Rectal smooth muscle tissue (tissue), 1 donor: Measurements from ENCODE around the gene CDH15.

Experiments used
- H3K27ac ChIP-seq: one replicate; pipeline ENCODE4 v1.7.0; 2013; ENCODE audit warnings: low read depth, low read length, inconsistent platforms
- H3K27me3 ChIP-seq: one replicate; pipeline ENCODE4 v1.7.0; 2013; ENCODE audit warnings: low read length; ENCODE audit not compliant: control insufficient read depth, insufficient read depth
- H3K36me3 ChIP-seq: one replicate; pipeline ENCODE4 v1.7.0; 2013; ENCODE audit warnings: low read length; ENCODE audit not compliant: control insufficient read depth, insufficient read depth
- H3K4me1 ChIP-seq: one replicate; pipeline ENCODE4 v1.7.0; 2013; ENCODE audit warnings: low read length; ENCODE audit not compliant: control insufficient read depth, insufficient read depth
- H3K4me3 ChIP-seq: one replicate; pipeline ENCODE4 v1.7.0; 2013; ENCODE audit warnings: low read length
- H3K9ac ChIP-seq: one replicate; pipeline ENCODE4 v1.7.0; 2013; ENCODE audit warnings: low read length

CDH15 gene

DNA sequence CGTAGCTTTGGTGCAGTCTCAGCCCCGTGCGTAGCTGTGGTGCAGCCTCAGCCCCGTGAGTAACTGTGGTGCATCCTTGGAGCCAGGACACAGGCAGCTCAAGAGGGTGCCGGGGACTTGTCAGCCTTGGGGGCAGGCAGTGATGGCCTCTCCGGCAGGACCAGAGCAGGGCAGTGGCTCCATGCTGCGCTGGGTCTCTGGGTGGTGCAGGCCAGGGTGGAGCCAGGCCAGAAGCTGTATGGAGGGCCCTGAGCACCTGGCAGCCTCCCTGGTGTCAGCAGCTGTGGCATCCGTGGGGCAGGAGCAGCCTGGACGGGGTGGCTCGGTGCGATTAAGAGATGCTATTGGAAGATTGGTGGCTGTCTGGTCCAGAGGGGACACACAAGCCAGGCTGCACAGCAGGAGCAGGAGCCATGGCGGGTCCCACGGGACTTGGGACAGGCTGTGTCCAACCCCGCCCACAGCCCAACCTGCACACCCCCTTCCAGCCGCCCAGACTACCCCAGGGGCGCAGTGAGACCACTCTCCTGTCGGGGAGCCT lies 28.3 kb upstream of the CDH15 start:
- Histone ChIP-seq H3K27me3 (no peaks in the 10 kb centered on the region), H3K4me3 (no peak overlapping the region), H3K27ac (no peak overlapping the region), H3K4me1 (no peaks in the 10 kb centered on the region), H3K36me3 (peaks cover 22% of the 10 kb centered on the region), H3K9ac (no peak overlapping the region)

DNA sequence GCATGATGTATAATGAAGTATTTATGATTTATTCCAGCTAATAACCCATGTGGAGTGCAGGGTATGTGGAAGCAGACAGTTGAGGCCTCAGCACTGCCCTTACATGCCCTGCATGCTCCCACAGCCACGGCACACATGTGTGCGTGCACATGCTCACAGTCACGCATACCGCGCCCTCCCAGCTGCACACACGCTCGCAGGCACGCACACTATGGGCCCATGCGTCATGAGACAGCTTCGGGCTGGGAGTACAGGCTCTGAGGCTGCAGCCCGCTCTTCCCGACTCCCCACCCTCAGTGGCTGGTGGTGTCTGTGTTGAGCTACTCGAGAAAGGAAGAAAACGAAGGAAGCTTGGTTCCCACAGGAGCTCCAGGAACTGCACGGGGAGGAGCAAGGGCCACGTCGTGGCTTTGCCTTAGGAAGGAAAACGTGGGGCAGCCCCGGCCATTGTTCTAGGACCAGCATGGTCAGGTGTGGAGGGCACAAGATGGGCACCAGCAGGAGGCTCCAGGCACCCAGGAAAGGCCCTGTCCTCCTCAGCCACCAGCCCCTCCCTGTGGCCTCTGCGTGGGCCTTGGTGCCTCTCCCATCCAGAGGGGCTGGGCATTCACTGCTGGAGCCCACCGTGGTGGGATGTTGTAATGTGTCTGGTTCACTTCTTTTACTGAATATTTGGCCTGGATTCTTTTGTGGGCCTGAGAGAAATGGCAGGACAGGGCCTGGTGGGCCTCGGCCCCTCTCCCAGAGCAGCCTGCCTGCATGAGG lies 27.5 kb upstream of the CDH15 start:
- H3K4me3 ChIP-seq = no peak overlapping the region
- H3K36me3 ChIP-seq = peaks cover 22% of the 10 kb centered on the region
- no peak overlapping the region for H3K27ac ChIP-seq

DNA sequence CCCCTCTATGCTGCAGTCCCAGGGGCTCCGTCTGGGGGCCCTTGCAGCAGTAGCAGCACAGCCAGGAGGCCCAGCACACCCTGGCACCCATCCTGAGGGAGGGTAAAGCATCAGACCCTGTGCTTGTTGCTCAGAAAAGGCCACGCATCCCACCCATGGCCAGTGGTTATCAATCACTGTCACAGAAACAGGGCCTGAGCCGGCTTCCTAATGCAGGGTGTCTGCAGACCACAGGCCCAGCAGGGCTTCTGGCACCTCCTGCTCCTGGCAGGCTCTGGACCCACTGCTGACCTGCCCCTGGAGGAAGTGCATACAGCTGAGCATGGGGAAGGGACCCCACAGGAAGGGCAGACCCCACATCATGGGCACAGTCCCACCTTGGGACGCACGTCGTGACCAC lies 26.9 kb upstream of the CDH15 start:
- Histone ChIP-seq H3K27ac (no peak overlapping the region), H3K9ac (no peak overlapping the region), H3K36me3 (peaks cover 22% of the 10 kb centered on the region), H3K4me1 (no peaks in the 10 kb centered on the region), H3K27me3 (no peaks in the 10 kb centered on the region), H3K4me3 (no peak overlapping the region)

More for the DNA sequence above, 27.5 kb upstream of the CDH15 start:
- no peak overlapping the region for H3K9ac ChIP-seq
- no peaks in the 10 kb centered on the region for H3K4me1 ChIP-seq
- no peaks in the 10 kb centered on the region for H3K27me3 ChIP-seq

DNA sequence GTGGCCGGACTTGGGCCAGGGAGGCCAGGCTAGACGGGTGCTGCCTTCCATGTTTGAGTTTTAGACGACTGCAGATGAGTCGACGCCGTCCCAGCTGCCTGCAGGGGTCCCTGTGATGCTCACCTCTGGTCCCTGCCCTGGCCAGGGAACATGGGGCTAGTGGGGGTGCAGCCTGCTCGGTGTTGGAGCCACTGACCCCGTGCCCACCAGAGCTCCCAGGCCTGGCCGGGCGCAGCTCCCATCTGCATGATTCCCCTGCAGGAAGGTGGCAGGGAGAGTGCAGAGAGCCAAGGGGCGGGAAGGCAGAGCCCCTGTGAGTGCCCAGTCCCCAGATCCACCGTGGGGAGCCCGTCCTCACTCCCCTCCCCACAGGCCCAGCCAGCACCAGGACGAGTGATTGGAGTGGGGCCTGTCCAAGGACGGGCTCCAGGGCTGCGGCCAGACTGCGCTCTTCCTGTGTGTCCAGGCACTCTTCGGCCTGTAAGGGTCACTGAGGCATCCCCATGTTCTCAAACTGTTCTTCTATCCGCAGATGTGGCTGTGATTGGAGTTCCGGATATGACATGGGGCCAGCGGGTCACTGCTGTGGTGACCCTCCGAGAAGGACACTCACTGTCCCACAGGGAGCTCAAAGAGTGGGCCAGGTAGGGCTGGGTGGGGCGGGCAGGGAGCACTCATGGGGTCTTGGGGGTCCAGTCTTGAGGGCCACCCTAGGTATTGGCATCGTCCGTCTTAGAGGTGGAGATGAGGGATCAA lies 26.0 kb upstream of the CDH15 start:
- Histone ChIP-seq H3K27ac (no peak overlapping the region), H3K9ac (no peak overlapping the region), H3K4me1 (no peaks in the 10 kb centered on the region), H3K4me3 (no peak overlapping the region), H3K36me3 (peaks cover 27% of the 10 kb centered on the region), H3K27me3 (no peaks in the 10 kb centered on the region)

DNA sequence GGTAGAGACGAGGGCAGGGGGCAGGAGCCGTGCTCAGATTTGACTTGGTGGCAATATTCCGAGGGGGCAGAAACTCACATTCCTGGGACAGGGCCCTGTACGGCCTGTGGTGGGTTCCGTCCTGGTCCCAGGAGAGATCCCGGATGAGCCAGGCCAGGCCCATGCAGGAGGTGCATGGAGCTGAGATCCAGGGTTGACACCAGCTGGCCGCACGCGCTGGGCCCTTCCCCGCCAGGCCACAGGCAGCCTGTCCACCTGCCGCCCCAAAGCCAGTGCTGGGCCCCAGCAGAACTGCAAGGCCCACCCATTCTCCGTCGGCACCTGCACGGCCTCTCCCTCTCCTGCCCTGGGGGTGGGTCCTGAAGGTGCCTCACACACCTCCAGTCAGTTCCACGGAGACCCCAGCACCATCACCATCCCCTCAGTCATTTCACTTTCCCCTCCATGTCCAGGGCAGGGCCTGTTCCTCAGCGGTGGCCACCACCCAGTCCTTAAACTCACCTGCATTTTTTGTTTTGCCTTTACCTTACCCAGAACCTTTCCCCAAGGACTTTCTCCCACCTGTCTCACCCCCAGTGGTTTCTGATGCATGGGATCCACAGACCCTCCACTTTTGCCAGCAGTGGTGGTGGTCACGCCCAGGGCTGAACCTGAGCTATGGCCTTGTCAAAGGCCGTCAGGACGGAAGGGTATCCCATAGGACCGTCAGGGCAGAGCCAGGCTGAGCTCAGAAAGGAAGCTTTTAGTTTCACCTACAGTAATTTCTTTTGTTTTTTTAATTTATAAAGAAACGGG lies 25.1 kb upstream of the CDH15 start:
- Histone ChIP-seq H3K4me3 (no peak overlapping the region), H3K36me3 (peaks cover 25% of the 10 kb centered on the region), H3K9ac (no peak overlapping the region), H3K27me3 (no peaks in the 10 kb centered on the region), H3K27ac (no peak overlapping the region), H3K4me1 (no peaks in the 10 kb centered on the region)

DNA sequence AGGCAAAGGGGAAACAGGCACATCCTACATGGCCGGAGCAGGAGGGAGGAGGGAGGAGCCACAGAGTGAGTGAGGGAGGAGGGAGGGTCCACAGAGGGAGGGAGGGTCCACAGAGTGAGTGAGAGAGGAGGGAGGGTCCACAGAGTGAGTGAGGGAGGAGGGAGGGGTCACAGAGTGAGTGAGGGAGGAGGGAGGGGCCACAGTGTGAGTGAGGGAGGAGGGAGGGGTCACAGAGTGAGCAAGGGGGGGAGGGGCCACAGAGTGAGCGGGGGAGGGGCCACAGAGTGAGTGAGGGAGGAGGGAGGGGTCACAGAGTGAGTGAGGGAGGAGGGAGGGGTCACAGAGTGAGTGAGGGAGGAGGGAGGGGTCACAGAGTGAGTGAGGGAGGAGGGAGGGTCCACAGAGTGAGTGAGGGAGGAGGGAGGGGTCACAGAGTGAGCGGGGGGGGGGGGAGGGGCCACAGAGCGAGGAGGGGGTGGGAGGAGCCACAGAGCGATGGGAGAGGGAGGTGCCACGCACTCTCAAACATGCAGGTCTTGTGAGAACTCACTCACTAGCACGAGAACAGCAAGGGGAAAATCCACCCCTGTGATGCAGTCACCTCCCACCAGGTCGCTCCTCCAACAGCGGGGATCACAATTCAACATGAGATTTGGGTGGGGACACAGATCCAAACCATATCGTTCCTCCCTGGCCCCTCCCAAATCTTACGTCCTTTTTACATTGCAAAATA lies 24.3 kb upstream of the CDH15 start:
- no peak overlapping the region for H3K9ac ChIP-seq
- H3K27me3 ChIP-seq = no peaks in the 10 kb centered on the region
- H3K27ac ChIP-seq = no peak overlapping the region
- H3K4me3 ChIP-seq = no peak overlapping the region
- no peaks in the 10 kb centered on the region for H3K4me1 ChIP-seq
- H3K36me3 ChIP-seq = peaks cover 24% of the 10 kb centered on the region

DNA sequence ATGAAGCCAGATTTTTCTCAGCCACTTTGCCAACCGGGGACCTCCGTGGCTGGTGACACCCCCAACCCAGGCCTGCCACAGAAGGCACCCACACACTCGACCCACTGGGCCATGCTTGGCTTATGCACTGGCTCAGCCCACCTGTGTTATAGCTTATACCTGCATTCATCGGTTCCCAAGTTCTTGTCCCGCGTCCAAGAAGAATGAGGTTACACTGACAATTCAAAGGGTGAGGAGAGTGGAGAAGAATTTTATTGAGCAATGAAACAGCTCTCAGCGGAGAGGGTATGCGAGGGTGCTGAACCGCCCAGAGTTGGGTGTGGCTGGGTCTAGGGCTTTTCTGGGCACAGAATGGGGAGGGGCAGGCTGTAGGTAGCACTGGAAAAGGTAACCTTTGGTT lies 22.2 kb upstream of the CDH15 start:
- Histone ChIP-seq H3K36me3 (peaks cover 24% of the 10 kb centered on the region), H3K4me3 (no peak overlapping the region), H3K27me3 (no peaks in the 10 kb centered on the region), H3K9ac (no peak overlapping the region), H3K4me1 (no peaks in the 10 kb centered on the region), H3K27ac (no peak overlapping the region)

DNA sequence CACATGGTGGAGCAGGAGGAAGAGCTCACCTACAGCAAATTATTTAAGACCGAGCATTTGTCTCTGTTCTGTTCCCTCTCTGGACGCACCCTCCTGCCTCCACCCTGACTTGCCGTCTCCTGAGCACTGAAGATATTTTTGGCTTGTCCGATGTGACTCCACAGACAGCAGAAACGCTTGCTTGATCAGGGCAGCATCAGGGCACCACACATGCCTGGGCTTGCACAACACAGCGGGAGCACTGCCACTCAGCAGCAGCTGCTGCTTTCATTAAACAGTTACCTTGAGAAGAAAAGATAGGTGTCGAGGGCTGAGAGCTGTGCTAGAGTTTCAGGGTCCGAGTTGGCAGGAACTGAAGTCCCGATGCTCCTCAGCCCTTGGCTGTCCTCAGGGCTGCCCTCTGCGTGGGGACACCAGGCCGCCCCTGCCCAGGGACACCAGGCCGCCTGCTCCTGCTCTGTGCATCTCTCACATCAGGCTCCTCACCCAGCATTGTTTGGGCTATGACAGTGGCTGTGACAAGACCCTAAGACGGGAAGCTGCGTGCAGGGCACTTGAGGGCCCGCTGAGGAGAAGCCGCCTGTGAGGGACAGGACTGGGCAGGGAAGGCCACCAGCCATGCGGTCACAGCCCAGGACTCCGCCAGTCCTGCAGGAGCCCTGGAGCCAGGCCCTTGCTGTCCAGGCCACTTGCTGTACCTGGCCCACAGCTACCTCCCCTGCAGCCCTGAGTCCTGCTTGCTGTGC lies 21.3 kb upstream of the CDH15 start:
- Histone ChIP-seq H3K4me3 (no peak overlapping the region), H3K27ac (no peak overlapping the region), H3K9ac (no peak overlapping the region), H3K36me3 (peaks cover 22% of the 10 kb centered on the region), H3K27me3 (no peaks in the 10 kb centered on the region), H3K4me1 (peaks cover 7% of the 10 kb centered on the region)

DNA sequence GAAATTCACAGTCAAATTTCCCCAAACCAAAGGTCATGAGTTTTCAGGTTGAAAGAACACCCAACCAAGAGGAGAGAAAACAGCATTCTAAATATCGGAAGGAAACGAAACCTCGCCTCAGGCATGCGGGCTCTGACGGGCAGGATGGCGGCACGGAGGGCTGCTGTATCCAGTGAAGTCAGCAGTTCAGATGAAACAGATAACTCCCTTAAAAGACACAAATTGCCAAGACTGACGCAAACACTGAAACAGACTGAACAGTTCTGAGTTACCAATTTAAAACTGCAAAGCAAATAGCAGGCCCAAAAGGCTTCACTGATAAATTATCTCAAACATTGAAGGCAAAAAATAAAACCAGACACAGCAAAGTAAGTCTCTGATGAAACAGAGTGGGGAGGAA lies 20.6 kb upstream of the CDH15 start:
- no peak overlapping the region for H3K4me3 ChIP-seq
- H3K27me3 ChIP-seq = no peaks in the 10 kb centered on the region
- peaks cover 17% of the 10 kb centered on the region for H3K36me3 ChIP-seq
- H3K9ac ChIP-seq = no peak overlapping the region
- no peak overlapping the region for H3K27ac ChIP-seq
- peaks cover 8% of the 10 kb centered on the region for H3K4me1 ChIP-seq

DNA sequence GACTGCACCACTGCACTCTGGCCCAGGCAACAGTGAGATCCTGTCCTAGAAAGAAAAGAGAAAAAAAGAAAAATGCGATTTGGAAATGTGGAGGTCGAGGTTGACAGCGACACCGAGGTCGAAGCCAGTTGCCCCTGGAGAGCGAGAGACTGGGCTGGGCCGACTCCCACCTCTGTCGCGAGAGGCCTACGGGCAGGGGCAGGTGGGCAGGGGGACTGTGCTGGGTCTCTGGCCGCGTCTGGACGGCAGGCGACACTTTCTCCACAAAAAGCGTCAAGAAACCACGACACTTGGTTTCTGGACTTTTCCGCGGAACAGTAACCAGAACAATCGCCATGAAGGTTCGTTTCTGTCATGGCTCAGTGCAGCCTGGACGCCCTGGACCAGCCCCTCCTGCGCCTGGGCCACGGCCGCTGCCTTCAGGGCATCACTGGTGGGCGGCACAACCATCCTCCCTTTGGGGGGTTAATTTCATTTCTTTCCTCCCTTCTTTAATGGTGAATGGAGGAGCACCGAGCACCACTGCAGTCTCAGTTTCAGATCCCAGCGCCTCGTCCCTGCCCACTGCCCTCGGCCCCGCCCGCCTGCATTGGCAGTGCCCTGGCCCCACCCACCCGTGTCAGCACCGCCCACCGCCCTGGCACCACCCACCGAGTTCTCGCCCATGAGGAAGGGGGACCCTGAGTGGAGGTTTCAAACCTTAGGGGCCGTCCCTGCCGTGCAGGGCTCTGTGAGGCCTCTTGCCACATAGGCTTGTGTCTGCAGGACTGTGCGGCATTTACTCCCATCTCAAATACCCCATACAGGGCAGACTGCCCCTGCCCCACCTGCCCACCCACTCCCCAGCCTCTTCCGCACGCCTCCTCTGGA lies 18.5 kb upstream of the CDH15 start:
- Histone ChIP-seq H3K27ac (no peak overlapping the region), H3K9ac (no peak overlapping the region), H3K36me3 (peaks cover 9% of the 10 kb centered on the region), H3K4me3 (no peak overlapping the region), H3K4me1 (peaks cover 8% of the 10 kb centered on the region), H3K27me3 (no peaks in the 10 kb centered on the region)

DNA sequence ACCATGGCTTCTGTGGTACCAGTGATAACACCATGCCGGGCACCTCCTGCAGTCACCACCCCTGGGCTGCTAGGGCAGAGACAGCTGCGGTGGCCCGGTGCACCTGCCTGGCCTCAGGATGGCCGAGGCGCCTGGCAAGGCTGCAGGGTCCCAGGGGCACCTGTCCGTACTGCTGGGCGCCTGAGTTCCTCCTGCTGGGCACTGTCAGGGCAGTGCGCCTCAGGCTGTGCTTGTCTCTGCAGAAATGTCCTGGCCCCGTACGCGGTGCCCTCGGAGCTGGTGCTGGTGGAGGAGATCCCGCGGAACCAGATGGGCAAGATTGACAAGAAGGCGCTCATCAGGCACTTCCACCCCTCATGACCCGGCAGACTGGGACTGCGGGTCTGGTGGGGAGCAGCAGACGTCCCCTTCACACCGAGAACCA lies 17.7 kb upstream of the CDH15 start:
- no peak overlapping the region for H3K27ac ChIP-seq
- H3K27me3 ChIP-seq = no peaks in the 10 kb centered on the region
- no peak overlapping the region for H3K9ac ChIP-seq
- peaks cover 8% of the 10 kb centered on the region for H3K4me1 ChIP-seq
- H3K4me3 ChIP-seq = no peak overlapping the region
- H3K36me3 ChIP-seq = peaks cover 9% of the 10 kb centered on the region
